ENCODE measurements around the gene SPECC1.

SPECC1 gene

GRCh38 chr17:20228410-20228809, 219.3 kb downstream of the SPECC1 start:
- TF ChIP-seq CTCF (IDR thresholded peaks at IDR 0.05; ENCODE audit: low read length): no peak

GRCh38 chr17:20228860-20229259, 219.7 kb downstream of the SPECC1 start:
- Histone ChIP-seq H3K9ac (ENCODE audit: low read length) (no peak overlapping the region), H3K27me3 (ENCODE audit: insufficient read depth, low read length) (no peaks in the 10 kb centered on the region), H3K79me2 (ENCODE audit: insufficient read depth, low read length) (no peaks in the 10 kb centered on the region), H3K9me3 (ENCODE audit: low read length) (no peaks in the 10 kb centered on the region), H3F3A (ENCODE audit: insufficient read depth, low read length) (no peaks in the 10 kb centered on the region), H3K4me1 (ENCODE audit: insufficient read depth, low read length, severe bottlenecking) (no peaks in the 10 kb centered on the region), H3K27ac (ENCODE audit: low read depth, low read length, poor library complexity, severe bottlenecking) (no peak overlapping the region), H3K4me2 (ENCODE audit: low read length) (no peak overlapping the region), H4K20me1 (ENCODE audit: insufficient read depth, low read length) (no peaks in the 10 kb centered on the region), H3K36me3 (ENCODE audit: insufficient read depth, low read length) (no peaks in the 10 kb centered on the region), H3K4me3 (ENCODE audit: low read depth, low read length, poor library complexity, severe bottlenecking) (no peak overlapping the region), H2AFZ (ENCODE audit: low read length) (no peak overlapping the region), H3K9me2 (ENCODE audit: low read depth, low read length) (no peaks in the 10 kb centered on the region)
- TF ChIP-seq EZH2 (IDR thresholded peaks at IDR 0.05; ENCODE audit: borderline replicate concordance, low read length) (no peak), CTCF (IDR thresholded peaks at IDR 0.05; ENCODE audit: low read length) (no peak)

More at GRCh38 chr17:20228410-20228809, 219.3 kb downstream of the SPECC1 start:
- Histone ChIP-seq H3K4me1 (ENCODE audit: insufficient read depth, low read length, severe bottlenecking) (no peaks in the 10 kb centered on the region), H3K9me2 (ENCODE audit: low read depth, low read length) (no peaks in the 10 kb centered on the region), H3K4me2 (ENCODE audit: low read length) (no peak overlapping the region), H3F3A (ENCODE audit: insufficient read depth, low read length) (no peaks in the 10 kb centered on the region), H3K27me3 (ENCODE audit: insufficient read depth, low read length) (no peaks in the 10 kb centered on the region), H3K79me2 (ENCODE audit: insufficient read depth, low read length) (no peaks in the 10 kb centered on the region), H2AFZ (ENCODE audit: low read length) (no peak overlapping the region), H4K20me1 (ENCODE audit: insufficient read depth, low read length) (no peaks in the 10 kb centered on the region), H3K27ac (ENCODE audit: low read depth, low read length, poor library complexity, severe bottlenecking) (no peak overlapping the region), H3K36me3 (ENCODE audit: insufficient read depth, low read length) (no peaks in the 10 kb centered on the region), H3K9me3 (ENCODE audit: low read length) (no peaks in the 10 kb centered on the region), H3K9ac (ENCODE audit: low read length) (no peak overlapping the region), H3K4me3 (ENCODE audit: low read depth, low read length, poor library complexity, severe bottlenecking) (no peak overlapping the region)

GRCh38 chr17:20230924-20231323, 221.8 kb downstream of the SPECC1 start:
- no peak overlapping the region for H3K27ac ChIP-seq (ENCODE audit: low read depth, low read length, poor library complexity, severe bottlenecking)
- H3K9me3 ChIP-seq (ENCODE audit: low read length): no peaks in the 10 kb centered on the region
- H3K36me3 ChIP-seq (ENCODE audit: insufficient read depth, low read length): no peaks in the 10 kb centered on the region
- no peaks in the 10 kb centered on the region for H3F3A ChIP-seq (ENCODE audit: insufficient read depth, low read length)
- TF ChIP-seq EZH2 (IDR thresholded peaks at IDR 0.05; ENCODE audit: borderline replicate concordance, low read length) (no peak), CTCF (IDR thresholded peaks at IDR 0.05; ENCODE audit: low read length) (no peak)
- no peak overlapping the region for H3K4me3 ChIP-seq (ENCODE audit: low read depth, low read length, poor library complexity, severe bottlenecking)
- H3K9me2 ChIP-seq (ENCODE audit: low read depth, low read length): no peaks in the 10 kb centered on the region
- no peak overlapping the region for H3K9ac ChIP-seq (ENCODE audit: low read length)
- H3K4me1 ChIP-seq (ENCODE audit: insufficient read depth, low read length, severe bottlenecking): no peaks in the 10 kb centered on the region
- no peak overlapping the region for H2AFZ ChIP-seq (ENCODE audit: low read length)
- H3K79me2 ChIP-seq (ENCODE audit: insufficient read depth, low read length): no peaks in the 10 kb centered on the region
- H3K27me3 ChIP-seq (ENCODE audit: insufficient read depth, low read length): no peaks in the 10 kb centered on the region
- no peak overlapping the region for H3K4me2 ChIP-seq (ENCODE audit: low read length)
- no peaks in the 10 kb centered on the region for H4K20me1 ChIP-seq (ENCODE audit: insufficient read depth, low read length)

All from OCI-LY1 (cell line).